Measurements from ENCODE around the gene TANC1.

Gene TANC1

DNA sequence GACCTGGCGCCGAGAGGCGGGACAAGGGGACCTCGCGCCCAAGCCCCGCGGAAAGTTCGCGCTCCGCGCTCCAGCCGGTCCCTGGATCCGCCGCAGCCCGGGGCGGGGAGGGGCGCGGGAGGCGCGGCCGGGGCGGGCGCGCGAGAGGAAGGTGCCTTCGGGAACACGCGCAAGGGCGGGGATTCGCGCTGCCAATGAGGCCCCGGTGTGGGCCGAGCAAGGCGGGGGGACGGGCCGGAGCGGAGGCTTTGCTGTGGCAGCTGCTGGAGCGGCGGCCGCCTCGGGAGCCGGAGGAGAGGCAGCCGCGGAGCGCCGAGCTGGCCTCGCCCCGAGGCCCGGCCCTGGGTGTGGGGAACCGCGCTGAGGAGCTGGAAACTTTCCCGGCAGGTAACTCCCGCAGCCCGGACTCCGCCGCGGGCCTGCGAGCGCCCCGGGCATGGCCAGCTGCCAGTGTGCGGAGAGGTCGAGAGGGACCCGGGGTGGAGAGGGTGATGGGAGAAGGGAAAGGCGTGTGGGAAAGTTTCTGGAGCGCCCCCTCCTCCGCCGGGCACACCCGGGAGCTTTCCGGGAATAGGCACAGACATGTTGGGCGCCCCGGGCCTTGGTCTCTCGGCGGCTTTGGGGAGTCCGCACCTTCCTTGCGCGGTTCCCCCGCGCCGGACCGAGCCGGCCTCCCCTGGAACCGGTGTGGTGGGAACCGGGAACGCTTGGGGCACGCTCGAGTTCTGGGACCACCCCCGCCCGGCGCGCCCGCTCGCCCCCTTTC, at the start of gene TANC1:
TSS of gene TANC1 (plus strand) at position 245 of the 766 bp plus-strand sequence. CDS start 97,271 bp downstream, outside the sequence.
- DNase-seq = peak; percentile 90 to 96 (median 91)

DNA sequence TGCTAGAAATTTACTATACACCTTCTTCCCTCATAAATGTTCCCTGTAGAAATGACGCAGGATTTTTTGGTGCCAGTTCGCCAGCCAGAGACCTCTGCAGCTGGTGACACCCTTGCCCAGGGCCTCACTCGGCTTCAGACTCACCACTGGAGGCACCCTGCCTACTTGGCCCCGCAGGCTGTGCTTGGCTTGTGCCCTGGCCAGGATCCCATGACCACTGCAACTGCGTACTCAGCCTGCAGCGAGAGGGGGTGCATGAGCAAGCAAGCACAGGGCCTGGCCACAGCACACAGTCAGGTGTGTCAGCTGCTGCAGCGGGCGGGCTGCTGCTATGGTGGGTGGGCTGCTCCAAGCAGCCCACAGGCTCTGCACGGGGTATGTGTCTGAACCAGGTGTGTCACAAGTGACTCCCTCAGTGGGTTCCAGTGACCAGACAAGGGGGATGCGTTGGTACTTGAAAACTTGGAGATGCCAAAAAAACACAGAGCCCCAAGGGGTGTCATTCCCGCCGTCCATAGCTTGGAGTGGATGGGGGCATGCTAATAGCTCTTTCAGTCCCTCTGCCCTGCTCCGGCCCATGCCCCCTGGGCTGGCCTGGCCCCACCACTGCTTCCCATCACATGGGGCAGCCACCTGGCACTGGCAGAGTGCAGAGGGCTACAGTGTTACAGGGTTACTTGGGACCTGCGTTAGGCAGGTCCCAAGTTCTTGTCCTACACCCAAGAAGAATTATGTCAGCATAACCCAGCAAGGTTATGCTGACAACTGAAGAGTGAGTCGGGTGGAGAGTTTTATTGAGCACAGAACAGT, 46.6 kb upstream of the TANC1 start:
- no peak for DNase-seq

DNA sequence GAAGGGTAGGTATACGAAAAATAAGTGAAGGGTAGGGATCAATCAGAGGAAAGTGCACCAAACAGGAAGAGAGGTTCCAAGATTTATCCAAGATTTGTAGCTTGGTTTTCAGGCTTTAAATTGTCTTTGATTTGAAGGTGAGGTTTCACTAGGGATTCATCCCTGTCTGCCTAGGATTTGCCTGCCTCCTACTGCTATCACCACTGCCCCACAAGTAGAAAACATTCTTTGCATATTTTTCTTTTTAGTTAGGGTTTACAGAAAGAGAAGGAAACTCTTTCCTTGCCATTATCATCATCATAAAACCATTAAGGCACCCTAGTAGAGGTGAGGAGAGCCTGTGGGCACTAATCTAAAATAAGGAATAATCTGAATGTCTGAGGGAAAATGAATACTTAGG, 45.8 kb upstream of the TANC1 start:
- DNase-seq = no peak

DNA sequence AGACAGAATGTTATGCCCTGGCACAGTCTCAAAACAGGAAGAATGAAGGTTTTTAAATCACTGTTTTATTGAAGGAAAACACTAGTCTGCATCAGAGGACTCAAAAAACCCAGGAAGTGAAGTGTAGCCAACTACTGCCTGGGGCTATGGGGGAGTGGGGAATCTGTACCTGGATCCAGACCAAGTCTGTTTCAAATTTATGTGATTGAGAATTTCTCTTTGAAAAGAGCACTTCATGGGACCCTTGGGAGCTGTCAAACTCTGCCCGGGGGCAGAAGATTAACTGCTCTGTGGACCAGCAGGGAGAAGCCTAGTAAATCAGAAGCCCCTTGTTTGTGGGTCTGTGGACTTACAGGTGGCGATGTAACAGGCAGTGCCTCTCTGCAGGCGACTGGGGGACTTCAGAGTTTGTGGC, 45.3 kb upstream of the TANC1 start:
- no peak for DNase-seq

DNA sequence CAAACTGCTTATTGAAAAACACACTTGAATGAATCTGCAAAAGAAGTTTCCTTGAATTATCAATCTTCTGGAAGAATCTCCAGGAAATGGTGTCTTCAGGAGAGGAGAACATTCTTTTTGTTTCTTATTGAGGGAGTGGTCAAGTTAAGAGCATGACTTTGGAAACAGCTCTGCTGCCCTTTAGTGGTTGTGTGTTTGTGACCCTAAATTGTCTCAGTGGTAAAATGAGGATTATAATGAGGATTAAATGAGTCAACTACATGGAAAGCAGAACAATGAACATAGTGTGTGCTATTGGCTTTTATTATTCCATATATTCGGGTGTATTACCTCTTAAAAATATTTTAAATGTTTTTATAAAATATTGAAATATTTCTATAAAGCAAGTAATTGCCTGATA, 44.8 kb upstream of the TANC1 start:
- DNase-seq = no peak

DNA sequence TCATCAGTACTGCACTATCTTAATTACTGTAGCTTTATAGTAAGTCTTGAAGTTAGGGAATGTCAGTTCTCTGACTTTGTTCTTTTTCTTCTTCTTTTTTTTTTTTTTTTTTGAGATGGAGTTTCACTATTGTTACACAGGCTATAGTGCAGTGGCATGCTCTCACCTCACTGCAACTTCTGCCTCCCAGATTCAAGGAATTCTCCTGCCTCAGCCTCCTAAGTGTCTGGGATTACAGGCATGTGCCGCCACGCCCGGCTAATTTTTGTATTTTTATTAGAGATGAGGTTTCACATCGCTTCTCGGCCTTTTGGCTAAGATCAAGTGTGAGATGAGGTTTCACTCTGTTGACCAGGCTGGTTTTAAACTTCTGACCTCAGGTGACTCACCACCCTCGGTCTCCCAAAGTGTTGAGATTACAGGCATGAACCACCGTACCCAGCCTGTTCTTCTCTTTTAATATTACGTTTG, 41.9 kb upstream of the TANC1 start:
- DNase-seq = no peak

DNA sequence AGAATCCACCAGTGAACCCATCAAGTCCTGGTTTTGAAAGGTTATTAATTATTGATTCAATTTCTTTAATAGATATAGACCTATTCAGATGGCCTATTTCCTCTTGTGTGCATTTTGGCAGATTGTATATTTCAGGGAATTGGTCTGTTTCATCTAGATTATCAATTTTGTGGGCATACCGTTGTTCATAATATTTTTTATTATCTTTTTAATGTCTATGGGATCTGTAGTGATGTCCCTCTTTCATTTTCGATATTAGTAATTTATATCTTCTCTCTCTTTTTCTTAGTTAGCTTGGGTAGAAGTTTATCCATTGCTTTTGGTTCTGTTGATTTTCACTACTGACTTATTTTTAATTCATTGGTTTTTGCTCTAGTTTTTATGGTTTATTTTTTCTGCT, 39.9 kb upstream of the TANC1 start:
- DNase-seq = no peak

DNA sequence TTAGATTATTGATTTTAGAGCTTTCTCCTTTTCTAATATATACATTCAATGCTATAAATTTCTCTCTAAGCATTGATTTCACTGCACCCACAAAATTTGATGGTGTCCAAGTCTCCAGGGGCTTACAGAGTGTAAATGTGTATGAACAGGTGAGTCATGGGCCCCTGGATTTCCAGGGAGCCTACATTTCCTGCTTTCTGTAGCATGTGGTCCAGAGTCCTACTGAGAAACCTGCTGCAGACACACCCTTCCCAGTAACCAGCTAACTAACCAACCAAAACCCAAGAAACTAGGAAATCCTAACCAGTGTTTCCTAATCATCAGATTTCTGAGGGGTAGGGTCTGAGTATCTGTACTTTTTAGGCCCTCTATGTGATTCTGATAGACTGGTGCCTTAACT, 39.5 kb upstream of the TANC1 start:
- no peak for DNase-seq

DNA sequence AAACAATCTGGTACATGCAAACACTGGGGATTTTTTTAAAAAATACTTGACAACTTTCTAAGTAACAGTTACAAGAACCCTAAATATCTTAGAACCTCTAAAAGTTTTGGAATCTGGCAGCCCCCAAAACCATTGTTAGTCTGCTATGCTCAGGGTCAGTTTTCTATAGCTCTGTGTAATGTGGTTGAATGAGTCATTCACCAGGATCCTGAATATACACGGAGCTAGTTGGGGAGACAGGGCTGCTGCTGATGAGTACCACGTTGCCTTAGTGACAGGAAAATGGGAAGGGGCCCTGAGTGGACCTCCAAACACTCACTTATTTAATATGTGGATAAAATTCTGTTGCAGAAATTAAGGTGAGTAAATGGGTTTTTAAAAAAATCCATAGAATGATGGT, 36.9 kb upstream of the TANC1 start:
- DNase-seq = no peak

DNA sequence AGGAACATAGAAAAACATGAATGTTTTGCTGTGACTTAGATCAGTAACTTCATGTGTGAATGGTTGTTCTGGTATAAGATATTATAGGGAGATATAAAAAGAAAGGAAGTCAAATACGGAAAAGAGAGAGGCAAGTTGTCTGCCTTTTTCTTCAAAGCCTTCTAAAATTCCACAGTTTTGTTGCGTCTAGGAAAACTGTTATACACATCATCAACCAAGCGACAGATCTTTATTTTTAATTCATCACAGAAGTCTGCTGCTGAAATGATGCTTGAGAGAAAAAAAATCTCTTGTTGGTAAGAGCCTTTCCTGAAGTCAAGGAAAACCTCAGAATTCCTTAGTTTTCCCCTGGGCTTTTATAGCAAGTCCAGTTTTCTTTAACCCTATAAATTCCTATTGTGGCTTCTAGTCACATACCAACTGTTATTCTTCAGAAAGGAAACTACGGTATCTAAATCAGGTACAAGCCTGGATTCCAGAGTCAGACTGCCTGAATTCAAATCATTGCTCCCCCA, 36.3 kb upstream of the TANC1 start:
- no peak for DNase-seq

DNA sequence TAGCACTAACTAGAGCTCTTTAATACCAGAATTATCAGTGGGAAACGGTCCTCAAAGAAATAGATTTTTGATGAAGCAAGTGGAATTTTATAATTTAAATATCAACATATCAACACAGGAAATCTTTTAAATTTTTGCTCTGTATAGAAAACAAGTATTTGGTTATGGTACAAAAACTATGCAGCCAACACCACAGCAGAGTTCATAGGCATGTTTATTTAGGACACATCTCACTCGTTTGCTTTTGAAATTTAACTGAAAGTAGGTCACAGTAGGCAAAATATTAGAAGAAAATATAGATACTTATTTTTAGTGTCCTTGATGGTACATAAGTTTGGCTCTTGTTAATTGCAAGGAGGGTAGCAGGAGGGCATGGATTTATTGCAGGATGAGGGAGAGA, 34.3 kb upstream of the TANC1 start:
- DNase-seq = no peak

DNA sequence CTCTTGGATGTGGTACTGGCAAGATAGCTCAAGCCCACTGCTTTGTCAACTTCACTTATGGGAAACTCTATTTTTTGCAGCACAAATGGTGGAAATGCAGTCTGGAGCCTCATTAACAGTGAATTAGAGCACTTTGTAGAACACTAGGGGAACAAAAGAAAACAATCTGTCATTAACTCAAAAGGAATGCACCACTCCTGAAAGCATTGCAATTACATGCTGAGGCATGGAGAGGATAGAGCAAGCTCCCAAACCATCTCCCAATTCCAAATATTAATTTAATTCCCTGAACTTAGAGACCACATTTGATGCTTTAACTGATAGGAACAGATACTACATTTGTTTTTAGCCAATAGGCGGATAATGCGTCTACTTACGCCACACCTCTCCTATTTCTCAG, 32.8 kb upstream of the TANC1 start:
- no peak for DNase-seq

DNA sequence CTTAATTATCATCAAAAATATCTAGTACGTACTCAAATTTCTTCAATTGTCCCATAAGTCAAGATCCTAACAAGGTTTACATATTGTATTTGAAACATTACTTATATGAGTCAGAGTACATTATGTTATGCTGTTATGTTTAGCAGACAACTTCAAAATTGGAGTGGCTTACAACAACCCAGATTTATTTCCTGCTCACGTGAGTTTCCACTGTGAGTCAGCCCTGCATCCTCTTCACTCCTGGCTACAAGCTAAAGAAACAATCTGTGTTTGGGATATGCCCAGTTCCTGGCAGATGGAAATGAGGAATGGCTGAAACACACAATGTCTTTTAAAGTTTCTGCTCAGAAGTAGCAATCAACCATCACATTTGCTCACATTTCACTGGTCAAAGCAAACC, 31.5 kb upstream of the TANC1 start:
- peak in 1 of 3 donors; percentile 6 for DNase-seq

DNA sequence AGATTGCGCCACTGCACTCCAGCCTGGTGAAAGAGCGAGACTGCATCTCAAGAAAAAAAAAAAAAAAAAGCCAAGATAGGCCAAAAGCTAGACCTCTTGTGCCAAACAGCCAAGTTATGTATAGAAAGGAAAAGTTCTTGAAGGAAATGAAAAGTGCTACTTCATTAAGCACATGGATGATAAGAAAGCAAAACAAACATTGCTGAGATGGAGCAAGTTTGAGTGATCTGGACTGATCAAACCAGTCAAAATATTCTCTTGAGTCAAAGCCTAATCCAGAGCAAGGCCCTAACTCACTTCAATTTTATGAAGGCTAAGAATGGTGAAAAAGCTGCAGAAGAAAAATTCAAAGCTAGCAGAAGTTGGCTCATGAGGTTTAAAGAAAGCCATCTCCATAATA, 28.1 kb upstream of the TANC1 start:
- DNase-seq = no peak

DNA sequence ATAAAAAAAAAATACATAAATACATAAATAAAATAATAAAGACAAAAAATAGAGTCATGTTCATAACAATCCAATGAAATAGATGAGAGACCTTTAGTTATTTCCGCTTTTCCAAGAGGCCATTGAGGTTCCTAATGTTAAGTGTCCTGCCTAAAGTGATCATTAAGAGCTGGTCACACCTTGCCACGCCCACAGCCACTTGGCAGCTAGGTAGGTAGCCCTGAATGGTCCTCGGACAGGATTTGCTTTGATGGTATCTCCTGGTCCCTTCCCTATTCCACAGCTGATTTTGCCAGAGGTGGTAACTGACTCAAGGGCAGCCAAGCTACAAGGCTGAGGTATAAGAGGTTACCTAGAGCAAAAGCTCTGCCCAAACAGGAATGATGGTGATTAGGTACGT, 24.5 kb upstream of the TANC1 start:
- no peak for DNase-seq

DNA sequence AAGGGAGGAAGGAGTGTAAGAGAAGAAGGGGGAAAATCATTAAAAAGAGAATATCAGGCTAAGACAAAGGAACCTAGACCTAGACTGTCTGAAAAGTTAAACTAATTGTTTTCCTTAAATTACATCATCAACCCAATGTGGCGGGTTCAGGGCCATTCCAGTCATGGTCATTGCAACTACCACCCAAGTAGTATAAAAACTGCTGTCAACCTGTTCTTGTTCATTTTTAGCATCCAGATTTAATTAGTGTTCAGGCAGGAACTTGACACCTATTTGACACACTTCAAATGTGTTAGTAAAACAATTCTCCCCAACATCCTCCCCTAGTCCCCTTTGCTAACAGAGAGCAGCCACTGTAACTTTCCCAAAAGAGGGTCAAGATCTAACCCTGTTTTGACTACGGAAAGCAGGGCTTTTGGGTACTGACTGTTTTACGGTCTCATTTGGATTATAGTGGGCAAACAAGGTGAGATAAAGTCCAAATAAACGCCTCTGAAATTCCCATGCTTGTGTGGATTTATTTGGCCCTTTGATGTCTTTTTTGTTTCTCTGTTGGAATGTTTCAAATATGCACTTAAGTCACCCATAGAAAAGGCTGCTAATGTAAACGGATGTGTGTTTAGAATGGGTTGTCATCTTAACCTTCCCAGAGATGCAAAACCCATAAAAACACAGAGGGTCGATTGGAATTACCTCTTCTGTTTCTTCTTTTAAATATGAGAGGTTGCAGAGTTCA, 19.3 kb upstream of the TANC1 start:
- DNase-seq = no peak

DNA sequence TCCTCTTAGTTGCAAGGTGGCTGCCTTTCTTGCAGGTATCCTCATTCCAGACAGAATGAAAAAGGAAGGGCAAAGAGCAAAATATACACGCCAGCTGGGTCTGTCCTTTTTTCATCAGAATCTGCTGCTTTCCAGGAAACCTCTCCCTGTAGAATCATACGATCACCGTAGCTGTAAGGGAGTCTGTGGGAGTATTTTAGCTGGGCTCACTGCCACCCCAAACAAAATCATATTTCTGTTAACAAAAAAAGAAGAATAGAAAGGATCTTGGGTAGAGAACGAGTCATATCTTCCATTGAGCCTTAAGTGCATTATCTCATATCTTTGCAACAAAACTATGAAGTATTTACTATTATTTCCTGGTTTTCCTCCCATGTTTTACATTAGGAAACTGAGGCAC, 15.0 kb upstream of the TANC1 start:
- DNase-seq = no peak

DNA sequence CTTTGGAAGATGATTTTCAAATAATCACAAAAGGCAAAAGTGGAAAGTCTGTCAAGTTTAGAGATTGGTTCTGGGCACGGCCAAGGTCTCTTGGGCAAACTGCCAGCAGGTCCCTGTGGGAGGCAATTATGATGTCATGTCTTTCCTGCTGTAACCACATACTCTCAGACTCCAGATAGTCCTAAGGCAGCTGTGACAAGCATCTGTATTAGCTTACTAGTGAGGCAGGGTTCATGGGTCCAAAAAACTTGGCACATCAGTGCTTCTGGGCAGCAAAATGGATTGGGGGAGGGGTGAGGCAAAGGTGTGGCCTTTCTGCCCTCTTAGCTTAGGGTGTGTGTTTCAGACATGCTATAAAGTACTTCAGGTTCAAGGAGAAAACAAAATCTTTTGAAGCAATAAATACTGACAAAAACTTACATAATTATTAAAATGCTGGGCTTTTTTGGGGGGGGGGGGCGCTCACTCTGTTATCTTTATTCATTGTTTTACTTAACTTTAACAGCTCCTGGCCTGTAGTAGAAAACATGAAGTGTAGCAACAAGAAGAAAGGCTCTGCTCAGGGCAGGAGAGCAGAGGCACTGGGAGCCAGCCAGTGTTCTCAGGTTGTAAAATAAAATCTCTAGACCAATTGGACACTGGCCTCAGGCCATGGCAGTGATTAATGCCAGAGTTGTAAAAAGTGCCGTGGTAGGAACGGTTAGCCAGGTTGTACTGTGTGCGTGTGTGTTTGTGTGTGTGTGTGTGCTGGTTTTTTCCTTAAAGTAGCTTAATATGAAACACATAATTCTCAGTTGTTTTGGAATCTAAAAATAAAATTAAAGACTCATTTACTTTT, 14.3 kb upstream of the TANC1 start:
- peak; percentile 73 to 80 (median 75) for DNase-seq

DNA sequence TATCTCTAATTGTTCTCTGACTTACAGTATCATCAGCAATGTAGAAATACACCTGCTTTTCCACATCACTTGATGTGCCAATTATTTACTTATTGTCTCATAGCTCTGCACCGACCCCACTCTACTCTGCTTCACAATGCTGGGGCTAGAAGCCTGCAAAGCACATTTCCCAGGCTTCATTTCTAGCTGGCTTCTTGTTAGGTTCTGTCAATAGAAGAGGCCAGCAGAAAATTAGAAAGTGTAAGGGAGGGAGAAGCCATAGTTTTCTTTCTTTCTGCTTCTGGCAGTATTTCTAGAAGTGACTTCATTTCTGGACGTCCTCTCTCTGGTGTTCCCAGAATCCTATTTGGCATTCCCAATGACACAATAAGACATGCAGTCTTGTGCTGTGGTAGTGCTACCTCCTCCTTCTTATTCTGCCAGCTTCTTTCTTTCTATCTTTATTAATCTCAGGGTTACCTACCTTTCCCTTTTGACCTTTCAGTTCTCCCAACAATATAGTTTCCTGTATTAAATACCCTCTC, 12.5 kb upstream of the TANC1 start:
- DNase-seq = peak in 1 of 3 donors; percentile 14

DNA sequence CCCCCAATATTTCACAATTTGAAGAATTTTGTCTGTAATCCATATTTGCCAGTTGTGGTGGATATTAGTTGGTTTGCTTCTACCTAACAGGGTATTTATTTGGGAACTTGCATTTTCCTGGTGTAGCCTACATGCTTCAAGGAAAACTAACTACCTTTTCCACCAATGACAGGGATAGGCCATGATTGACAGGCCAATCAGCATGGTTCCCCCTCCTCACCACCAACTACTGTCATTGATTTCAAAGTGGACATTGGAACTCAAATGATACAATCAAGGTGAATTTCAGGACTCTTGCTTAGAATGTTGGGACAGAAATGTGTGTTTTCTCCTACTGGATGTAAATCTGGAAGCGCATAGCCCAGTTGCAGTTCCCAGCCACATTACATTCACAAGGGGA, 10.1 kb upstream of the TANC1 start:
- DNase-seq = no peak

DNA sequence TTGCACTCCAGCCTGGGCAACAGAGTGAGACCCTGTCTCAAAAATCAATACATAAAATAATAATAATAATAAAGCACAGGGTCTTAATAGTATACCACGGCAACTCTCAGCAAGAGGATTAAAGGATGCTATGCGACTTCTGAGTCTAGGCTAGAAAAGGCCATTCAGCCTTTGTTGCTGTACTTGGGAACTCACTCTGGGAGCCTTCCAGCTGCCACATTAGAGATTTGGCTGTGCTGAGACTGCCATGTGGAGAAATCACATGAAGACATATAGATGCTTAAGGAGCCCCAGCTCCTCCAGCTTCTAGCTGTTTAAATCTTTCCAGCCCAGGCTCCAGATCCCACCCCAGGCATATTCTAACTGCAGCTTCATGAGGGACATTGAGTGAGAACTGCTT, 8.2 kb upstream of the TANC1 start:
- no peak for DNase-seq

DNA sequence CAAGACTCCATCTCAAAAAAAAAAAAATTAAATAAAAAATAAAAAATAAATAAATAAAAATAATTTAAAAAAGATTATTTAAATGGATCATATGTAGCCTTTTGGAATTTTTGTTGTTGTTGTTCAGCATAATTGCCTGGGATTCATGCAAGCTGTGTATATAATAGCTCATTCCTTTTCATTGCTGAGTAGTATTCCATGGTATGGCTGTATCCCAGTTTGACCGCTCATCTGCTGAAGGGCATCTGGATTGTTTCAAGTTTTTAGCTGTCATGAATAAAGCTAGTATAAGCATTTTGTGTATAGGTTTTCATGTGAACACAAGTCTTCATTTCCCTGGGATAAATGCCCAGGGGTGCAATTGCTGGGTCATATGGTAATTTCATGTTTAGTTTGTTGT, 6.4 kb upstream of the TANC1 start:
- no peak for DNase-seq
